A673 (cell line): ENCODE measurements around the gene RHEB. TPM values are rescaled to one million over a fixed set of nuclear protein-coding genes. Genes with fewer than 3 reads are reported as not detected.

ENCODE experiments used
- BruUV-seq: library from RNA; stranded (reverse); fragments of 400-500 nt; replicated peaks from 2 replicates; lab custom pipeline; 2021; lab: Mats Ljungman, UMichigan
- CTCF ChIA-PET: fragments of 300-600 bp; sonication (Branson Sonifier 250); formaldehyde crosslinking; loops from one replicate; lab custom pipeline; 2022; ENCODE audit warnings: antibody characterized with exemption; lab: Charles Lee
- POLR2A ChIA-PET: fragments of 300-600 bp; sonication (Branson Sonifier 250); formaldehyde crosslinking; loops from one replicate; lab custom pipeline; 2022; ENCODE audit warnings: antibody characterized with exemption; ENCODE audit not compliant: low non-redundant PET; lab: Charles Lee
- DNase-seq: peaks from one replicate; pipeline ENCODE4 v3.0.0-alpha.2; 2015; ENCODE audit warnings: low spot score
- H3K27ac ChIP-seq: fragments of 200-600 bp; sonication (generic); 2 replicates; pipeline ENCODE4 v1.5.1; 2016; ENCODE audit warnings: mixed run types, low read depth, mild to moderate bottlenecking, mixed read lengths, antibody characterized with exemption, low read length; ENCODE audit not compliant: poor library complexity, severe bottlenecking
- H3K27me3 ChIP-seq: fragments of 200-600 bp; sonication (generic); replicated peaks from 2 replicates; pipeline ENCODE4 v1.6.1; 2017; ENCODE audit warnings: mixed run types, low read depth, mild to moderate bottlenecking, mixed read lengths, antibody characterized with exemption, low read length; ENCODE audit not compliant: insufficient read depth, poor library complexity
- H3K36me3 ChIP-seq: fragments of 200-600 bp; sonication (generic); 2 replicates; pipeline ENCODE4 v1.6.1; 2016; ENCODE audit warnings: mixed run types, mild to moderate bottlenecking, mixed read lengths, antibody characterized with exemption, low read length; ENCODE audit not compliant: insufficient read depth, poor library complexity, severe bottlenecking
- H3K4me1 ChIP-seq: fragments of 200-600 bp; sonication (generic); 2 replicates; pipeline ENCODE4 v1.6.1; 2017; ENCODE audit warnings: mixed run types, mild to moderate bottlenecking, mixed read lengths, antibody characterized with exemption, low read length; ENCODE audit not compliant: insufficient read depth, poor library complexity, severe bottlenecking
- H3K4me3 ChIP-seq: fragments of 200-600 bp; sonication (generic); 2 replicates; pipeline ENCODE4 v1.5.1; 2016; ENCODE audit warnings: low read depth, mixed run types, mild to moderate bottlenecking, mixed read lengths, low read length; ENCODE audit not compliant: poor library complexity, severe bottlenecking
- H3K9me3 ChIP-seq: fragments of 200-600 bp; sonication (generic); 2 replicates; pipeline ENCODE4 v1.6.1; 2016; ENCODE audit warnings: mixed run types, low read depth, mild to moderate bottlenecking, mixed read lengths, antibody characterized with exemption, low read length; ENCODE audit not compliant: poor library complexity, severe bottlenecking
- EZH2 ChIP-seq: fragments of 200-600 bp; sonication (generic); IDR thresholded peaks from 2 replicates; pipeline ENCODE4 v1.6.1; 2017; ENCODE audit warnings: borderline replicate concordance, low read depth, mild to moderate bottlenecking, mixed read lengths, antibody characterized with exemption, low read length; ENCODE audit not compliant: poor library complexity, severe bottlenecking
- intact Hi-C: fragments of 100-400 bp; cut with micrococcal nuclease; formaldehyde crosslinking; loops from one replicate; pipeline ENCODE4 v1.10.0; 2022; ENCODE audit not compliant: unreplicated experiment
- total RNA-seq: library from RNA; stranded (reverse); gene quantifications from 2 replicates; pipeline ENCODE4 v1.2.3, GENCODE V29; 2021
- TF ChIP-seq, protein P1 (sequence below): fragments of 300-800, 200-600 bp; sonication (generic); conservative IDR thresholded peaks from 2 replicates; pipeline ENCODE4 v1.5.1; 2017; ENCODE audit warnings: low read depth, mild to moderate bottlenecking, antibody characterized with exemption, low read length, moderate library complexity, mixed read lengths

RHEB gene
- total RNA-seq, 1 experiment from 2014 or later: 136 TPM

DNA sequence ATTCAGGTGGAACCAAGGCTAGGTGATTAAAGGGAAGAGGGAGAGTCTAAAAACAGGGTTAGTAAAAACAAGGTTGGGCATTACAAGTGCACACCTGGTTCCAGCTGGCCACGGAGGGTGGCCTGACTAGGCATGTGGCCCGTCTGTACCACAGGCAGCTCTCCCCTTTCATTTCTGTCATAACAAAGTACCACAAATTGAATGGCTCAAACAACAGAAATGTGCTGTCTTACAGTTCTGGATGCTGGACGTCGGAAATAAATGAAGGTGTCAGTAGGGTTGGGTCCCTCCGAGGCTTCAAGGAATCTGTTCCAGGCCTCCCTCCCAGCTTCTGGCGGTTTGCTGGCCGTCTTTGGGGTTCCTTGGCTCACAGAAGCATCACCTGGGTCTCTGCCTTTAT is 96.5 kb downstream of the RHEB start:
- CTCF ChIA-PET: no interaction called here
- BruUV-seq: no TSS peak
- no peaks in the 10 kb centered on the region for H3K36me3 ChIP-seq

DNA sequence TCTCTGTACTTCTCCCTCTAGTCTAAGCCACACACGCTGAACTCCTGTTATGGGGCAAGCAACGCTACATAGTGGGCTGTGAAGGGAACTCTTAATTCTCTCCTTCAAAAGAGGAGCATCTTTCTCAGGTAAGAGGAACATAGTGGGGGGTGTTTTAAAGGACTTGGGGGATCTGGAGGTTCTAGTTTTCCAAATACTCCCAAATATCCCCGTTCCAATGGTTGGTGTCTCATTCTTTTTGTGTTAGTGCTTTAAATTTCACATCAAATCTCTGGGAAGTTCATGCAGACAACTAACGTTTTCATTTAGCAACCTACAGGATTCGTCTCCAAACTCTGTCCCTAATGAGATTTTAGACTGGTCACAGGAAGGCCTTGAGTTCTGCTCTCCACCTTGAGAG is 97.5 kb downstream of the RHEB start:
- Histone ChIP-seq H3K36me3 (no peaks in the 10 kb centered on the region), H3K27ac (no peak overlapping the region), H3K9me3 (no peaks in the 10 kb centered on the region), H3K4me3 (no peak overlapping the region), H3K27me3 (no peaks in the 10 kb centered on the region), H3K4me1 (peaks cover 11% of the 10 kb centered on the region)
- ChIA-PET CTCF (no interaction called here), POLR2A (no interaction called here)
- TF ChIP-seq, protein P1, sequence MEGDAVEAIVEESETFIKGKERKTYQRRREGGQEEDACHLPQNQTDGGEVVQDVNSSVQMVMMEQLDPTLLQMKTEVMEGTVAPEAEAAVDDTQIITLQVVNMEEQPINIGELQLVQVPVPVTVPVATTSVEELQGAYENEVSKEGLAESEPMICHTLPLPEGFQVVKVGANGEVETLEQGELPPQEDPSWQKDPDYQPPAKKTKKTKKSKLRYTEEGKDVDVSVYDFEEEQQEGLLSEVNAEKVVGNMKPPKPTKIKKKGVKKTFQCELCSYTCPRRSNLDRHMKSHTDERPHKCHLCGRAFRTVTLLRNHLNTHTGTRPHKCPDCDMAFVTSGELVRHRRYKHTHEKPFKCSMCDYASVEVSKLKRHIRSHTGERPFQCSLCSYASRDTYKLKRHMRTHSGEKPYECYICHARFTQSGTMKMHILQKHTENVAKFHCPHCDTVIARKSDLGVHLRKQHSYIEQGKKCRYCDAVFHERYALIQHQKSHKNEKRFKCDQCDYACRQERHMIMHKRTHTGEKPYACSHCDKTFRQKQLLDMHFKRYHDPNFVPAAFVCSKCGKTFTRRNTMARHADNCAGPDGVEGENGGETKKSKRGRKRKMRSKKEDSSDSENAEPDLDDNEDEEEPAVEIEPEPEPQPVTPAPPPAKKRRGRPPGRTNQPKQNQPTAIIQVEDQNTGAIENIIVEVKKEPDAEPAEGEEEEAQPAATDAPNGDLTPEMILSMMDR: no peak
- TF ChIP-seq EZH2: no peak
- DNase-seq: no peak
- BruUV-seq: no TSS peak
- intact Hi-C loops: no loop called here

More for the DNA sequence above, 96.5 kb downstream of the RHEB start:
- H3K27ac ChIP-seq: no peak overlapping the region
- peaks cover 17% of the 10 kb centered on the region for H3K4me1 ChIP-seq
- no peaks in the 10 kb centered on the region for H3K9me3 ChIP-seq
- no peak overlapping the region for H3K4me3 ChIP-seq
- TF ChIP-seq EZH2: no peak
- TF ChIP-seq, protein P1: no peak
- POLR2A ChIA-PET: no interaction called here
- no peak for DNase-seq
- no peaks in the 10 kb centered on the region for H3K27me3 ChIP-seq
- intact Hi-C loops: no loop called here

DNA sequence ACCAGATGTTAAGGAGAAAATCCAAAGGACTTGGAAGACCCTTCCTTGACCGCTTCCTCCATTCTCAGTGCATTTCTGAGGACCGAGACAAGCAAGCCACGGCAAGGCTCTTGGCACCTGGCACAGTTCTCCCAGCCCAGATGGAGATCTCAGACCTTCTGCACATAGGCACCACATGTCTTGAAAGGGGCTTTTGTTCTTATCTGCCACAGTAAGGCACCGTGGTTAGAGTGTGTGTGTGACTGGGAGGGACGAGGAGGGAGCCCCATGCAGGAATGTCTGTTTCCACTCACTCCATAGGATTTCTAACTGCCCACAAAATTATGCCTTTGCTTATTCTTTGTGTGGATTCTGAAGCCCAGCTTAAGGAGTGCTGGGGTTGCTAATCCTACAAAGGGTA is 99.6 kb downstream of the RHEB start:
- intact Hi-C loops: no loop called here
- H3K9me3 ChIP-seq: no peaks in the 10 kb centered on the region
- no peaks in the 10 kb centered on the region for H3K27me3 ChIP-seq
- H3K36me3 ChIP-seq: no peaks in the 10 kb centered on the region
- H3K4me3 ChIP-seq: no peak overlapping the region
- TF ChIP-seq, protein P1: no peak
- TF ChIP-seq EZH2: no peak
- ChIA-PET POLR2A (no interaction called here), CTCF (interaction anchor here (0.5 kb wide), 1 partner anchor 71 kb away, joined by 3 read pairs; no protein-coding TSS in a partner anchor)
- DNase-seq: no peak
- H3K27ac ChIP-seq: no peak overlapping the region
- no TSS peak for BruUV-seq
- H3K4me1 ChIP-seq: no peaks in the 10 kb centered on the region
